Osteoblast (primary cell): ENCODE results near the gene MACROD2. TPM values are rescaled to one million over a fixed set of nuclear protein-coding genes. Genes with fewer than 3 reads are reported as not detected.

ENCODE experiments used
- DNase-seq: peaks from one replicate; pipeline ENCODE4 v3.0.0; 2011; ENCODE audit warnings: low spot score, mixed read lengths; ENCODE audit not compliant: insufficient read length; ENCODE audit errors: missing footprints
- H2AFZ ChIP-seq: 2 replicates; pipeline ENCODE4 v1.6.0; 2011; ENCODE audit warnings: mild to moderate bottlenecking, low read length
- H3K27ac ChIP-seq: 2 replicates; pipeline ENCODE4 v1.5.1; 2011; ENCODE audit warnings: mild to moderate bottlenecking, low read depth, low read length, moderate library complexity
- H3K27me3 ChIP-seq: 2 replicates; pipeline ENCODE4 v1.6.0; 2012; ENCODE audit warnings: mild to moderate bottlenecking, control low read depth, inconsistent platforms, low read length, moderate library complexity; ENCODE audit not compliant: insufficient read depth
- H3K36me3 ChIP-seq: 2 replicates; pipeline ENCODE4 v1.5.1; 2011; ENCODE audit warnings: mild to moderate bottlenecking, low read length, control low read depth, moderate library complexity; ENCODE audit not compliant: insufficient read depth
- H3K4me1 ChIP-seq: 2 replicates; pipeline ENCODE4 v1.5.1; 2011; ENCODE audit warnings: mild to moderate bottlenecking, low read length, control low read depth, moderate library complexity; ENCODE audit not compliant: insufficient read depth
- H3K4me2 ChIP-seq: 2 replicates; pipeline ENCODE4 v1.6.0; 2011; ENCODE audit warnings: mild to moderate bottlenecking, low read length; ENCODE audit not compliant: insufficient read depth
- H3K4me3 ChIP-seq: fragments of 200-600 bp; sonication (generic); 3 replicates; pipeline ENCODE4 v1.5.1; 2012; ENCODE audit warnings: mild to moderate bottlenecking, low read length, inconsistent platforms; ENCODE audit not compliant: insufficient read depth
- H3K79me2 ChIP-seq: 2 replicates; pipeline ENCODE4 v1.6.0; 2012; ENCODE audit warnings: mild to moderate bottlenecking, low read length, control low read depth, inconsistent platforms; ENCODE audit not compliant: insufficient read depth
- H3K9me3 ChIP-seq: 2 replicates; pipeline ENCODE4 v1.5.1; 2011; ENCODE audit warnings: low read depth, low read length, control low read depth
- H4K20me1 ChIP-seq: 2 replicates; pipeline ENCODE4 v1.6.0; 2012; ENCODE audit warnings: mild to moderate bottlenecking, low read length, control low read depth; ENCODE audit not compliant: insufficient read depth
- total RNA-seq: library from RNA; depleted of rRNA; stranded (reverse); fragments of >200 nt; gene quantifications from 2 replicates; pipeline ENCODE4 v1.2.3, GENCODE V29; 2012
- TF ChIP-seq, protein P1 (sequence below): IDR thresholded peaks from 2 replicates; pipeline ENCODE4 v1.5.1; 2011; ENCODE audit warnings: mild to moderate bottlenecking, low read depth, low read length, moderate library complexity; ENCODE audit errors: extremely low read depth

The MACROD2 gene
- total RNA-seq, 1 donor, result 4.0 TPM

- Histone ChIP-seq H3K4me3 (no peak overlapping the region), H2AFZ (no peak overlapping the region), H3K36me3 (no peaks in the 10 kb centered on the region), H3K79me2 (no peaks in the 10 kb centered on the region), H3K9me3 (no peaks in the 10 kb centered on the region), H3K4me2 (no peak overlapping the region), H3K27ac (no peak overlapping the region), H3K4me1 (no peaks in the 10 kb centered on the region), H4K20me1 (no peaks in the 10 kb centered on the region), H3K27me3 (no peaks in the 10 kb centered on the region)
- TF ChIP-seq, protein P1, sequence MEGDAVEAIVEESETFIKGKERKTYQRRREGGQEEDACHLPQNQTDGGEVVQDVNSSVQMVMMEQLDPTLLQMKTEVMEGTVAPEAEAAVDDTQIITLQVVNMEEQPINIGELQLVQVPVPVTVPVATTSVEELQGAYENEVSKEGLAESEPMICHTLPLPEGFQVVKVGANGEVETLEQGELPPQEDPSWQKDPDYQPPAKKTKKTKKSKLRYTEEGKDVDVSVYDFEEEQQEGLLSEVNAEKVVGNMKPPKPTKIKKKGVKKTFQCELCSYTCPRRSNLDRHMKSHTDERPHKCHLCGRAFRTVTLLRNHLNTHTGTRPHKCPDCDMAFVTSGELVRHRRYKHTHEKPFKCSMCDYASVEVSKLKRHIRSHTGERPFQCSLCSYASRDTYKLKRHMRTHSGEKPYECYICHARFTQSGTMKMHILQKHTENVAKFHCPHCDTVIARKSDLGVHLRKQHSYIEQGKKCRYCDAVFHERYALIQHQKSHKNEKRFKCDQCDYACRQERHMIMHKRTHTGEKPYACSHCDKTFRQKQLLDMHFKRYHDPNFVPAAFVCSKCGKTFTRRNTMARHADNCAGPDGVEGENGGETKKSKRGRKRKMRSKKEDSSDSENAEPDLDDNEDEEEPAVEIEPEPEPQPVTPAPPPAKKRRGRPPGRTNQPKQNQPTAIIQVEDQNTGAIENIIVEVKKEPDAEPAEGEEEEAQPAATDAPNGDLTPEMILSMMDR, result no peak
- DNase-seq, result peak; percentile 46
Observed at GRCh38 chr20:14477125-14477524, 481.8 kb downstream of the MACROD2 start.

GRCh38 chr20:14478126-14478525 is 482.8 kb downstream of the MACROD2 start:
- DNase-seq, result no peak
- H3K27ac ChIP-seq, result no peak overlapping the region
- no peaks in the 10 kb centered on the region for H3K4me1 ChIP-seq
- H2AFZ ChIP-seq, result no peak overlapping the region
- H3K4me3 ChIP-seq, result no peak overlapping the region
- H3K27me3 ChIP-seq, result no peaks in the 10 kb centered on the region
- no peak overlapping the region for H3K4me2 ChIP-seq
- H3K79me2 ChIP-seq, result no peaks in the 10 kb centered on the region
- H3K9me3 ChIP-seq, result no peaks in the 10 kb centered on the region
- no peaks in the 10 kb centered on the region for H3K36me3 ChIP-seq
- H4K20me1 ChIP-seq, result no peaks in the 10 kb centered on the region
- TF ChIP-seq, protein P1, result no peak

- H3K27ac ChIP-seq, result no peak overlapping the region
- H4K20me1 ChIP-seq, result no peaks in the 10 kb centered on the region
- no peaks in the 10 kb centered on the region for H3K9me3 ChIP-seq
- H3K27me3 ChIP-seq, result no peaks in the 10 kb centered on the region
- no peak overlapping the region for H2AFZ ChIP-seq
- H3K36me3 ChIP-seq, result no peaks in the 10 kb centered on the region
- no peak for DNase-seq
- TF ChIP-seq, protein P1, result no peak
- H3K79me2 ChIP-seq, result no peaks in the 10 kb centered on the region
- no peak overlapping the region for H3K4me2 ChIP-seq
- H3K4me3 ChIP-seq, result no peak overlapping the region
- no peaks in the 10 kb centered on the region for H3K4me1 ChIP-seq
Observed at GRCh38 chr20:14481863-14482262, 486.5 kb downstream of the MACROD2 start.

DNA sequence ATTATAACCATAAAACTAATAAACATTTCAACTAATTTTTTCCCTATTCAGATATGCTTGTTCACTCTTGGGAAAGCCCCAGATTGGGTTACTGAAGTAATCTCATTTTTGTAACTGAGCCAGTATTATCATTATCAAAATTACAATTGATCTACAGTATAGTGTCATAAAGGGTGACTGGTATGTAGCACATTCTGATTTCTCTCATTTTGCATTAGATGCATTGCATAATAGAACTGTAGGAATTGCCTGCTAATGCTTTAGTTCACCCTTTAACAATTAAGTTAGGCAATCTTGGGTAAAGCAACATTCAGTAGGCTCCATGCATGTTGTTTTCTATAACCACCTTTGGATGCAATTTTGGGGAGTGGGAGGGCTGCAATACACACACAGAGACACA is 492.9 kb downstream of the MACROD2 start:
- H3K9me3 ChIP-seq, result no peaks in the 10 kb centered on the region
- H3K4me2 ChIP-seq, result no peak overlapping the region
- no peak for DNase-seq
- H3K4me1 ChIP-seq, result no peaks in the 10 kb centered on the region
- no peak overlapping the region for H3K4me3 ChIP-seq
- no peaks in the 10 kb centered on the region for H3K79me2 ChIP-seq
- H2AFZ ChIP-seq, result no peak overlapping the region
- no peak overlapping the region for H3K27ac ChIP-seq
- no peaks in the 10 kb centered on the region for H3K36me3 ChIP-seq
- TF ChIP-seq, protein P1, result no peak
- H4K20me1 ChIP-seq, result no peaks in the 10 kb centered on the region
- H3K27me3 ChIP-seq, result no peaks in the 10 kb centered on the region
